Ishikawa (cell line): ENCODE measurements around the gene AGAP1.

ENCODE experiments used
- CEBPB ChIP-seq: IDR thresholded peaks from 2 replicates; pipeline ENCODE4 v1.6.1; 2012
- CREB1 ChIP-seq: IDR thresholded peaks from 2 replicates; pipeline ENCODE4 v1.6.1; 2012; ENCODE audit warnings: low read depth
- EGR1 ChIP-seq: IDR thresholded peaks from 2 replicates; pipeline ENCODE4 v1.6.1; 2012
- EP300 ChIP-seq: IDR thresholded peaks from 2 replicates; pipeline ENCODE4 v1.6.1; 2012; ENCODE audit warnings: borderline replicate concordance
- FOXM1 ChIP-seq: IDR thresholded peaks from 2 replicates; pipeline ENCODE4 v1.6.1; 2012; ENCODE audit warnings: low read depth, borderline replicate concordance
- NFIC ChIP-seq: IDR thresholded peaks from 2 replicates; pipeline ENCODE4 v1.6.1; 2012
- RAD21 ChIP-seq: IDR thresholded peaks from 2 replicates; pipeline ENCODE4 v1.6.1; 2012; ENCODE audit warnings: low read depth
- TAF1 ChIP-seq: IDR thresholded peaks from 2 replicates; pipeline ENCODE4 v1.6.1; 2012; ENCODE audit warnings: low read depth, mild to moderate bottlenecking
- TCF12 ChIP-seq: IDR thresholded peaks from 2 replicates; pipeline ENCODE4 v1.6.1; 2012; ENCODE audit warnings: low read depth
- TEAD4 ChIP-seq: IDR thresholded peaks from 2 replicates; pipeline ENCODE4 v1.6.1; 2012
- USF1 ChIP-seq: IDR thresholded peaks from 2 replicates; pipeline ENCODE4 v1.6.1; 2012
- YY1 ChIP-seq: IDR thresholded peaks from 2 replicates; pipeline ENCODE4 v1.6.1; 2012; ENCODE audit warnings: low read depth
- ZBTB7A ChIP-seq: IDR thresholded peaks from 2 replicates; pipeline ENCODE4 v1.6.1; 2012; ENCODE audit warnings: low read depth
- TF ChIP-seq, protein P1 (sequence below): IDR thresholded peaks from 2 replicates; pipeline ENCODE4 v1.6.1; 2012; ENCODE audit warnings: low read depth, mild to moderate bottlenecking
- TF ChIP-seq, protein P2 (sequence below): IDR thresholded peaks from 2 replicates; pipeline ENCODE4 v1.6.1; 2012

The AGAP1 gene

GRCh38 chr2:235570256-235570655 is 76.4 kb downstream of the AGAP1 start:
- TF ChIP-seq, protein P1, sequence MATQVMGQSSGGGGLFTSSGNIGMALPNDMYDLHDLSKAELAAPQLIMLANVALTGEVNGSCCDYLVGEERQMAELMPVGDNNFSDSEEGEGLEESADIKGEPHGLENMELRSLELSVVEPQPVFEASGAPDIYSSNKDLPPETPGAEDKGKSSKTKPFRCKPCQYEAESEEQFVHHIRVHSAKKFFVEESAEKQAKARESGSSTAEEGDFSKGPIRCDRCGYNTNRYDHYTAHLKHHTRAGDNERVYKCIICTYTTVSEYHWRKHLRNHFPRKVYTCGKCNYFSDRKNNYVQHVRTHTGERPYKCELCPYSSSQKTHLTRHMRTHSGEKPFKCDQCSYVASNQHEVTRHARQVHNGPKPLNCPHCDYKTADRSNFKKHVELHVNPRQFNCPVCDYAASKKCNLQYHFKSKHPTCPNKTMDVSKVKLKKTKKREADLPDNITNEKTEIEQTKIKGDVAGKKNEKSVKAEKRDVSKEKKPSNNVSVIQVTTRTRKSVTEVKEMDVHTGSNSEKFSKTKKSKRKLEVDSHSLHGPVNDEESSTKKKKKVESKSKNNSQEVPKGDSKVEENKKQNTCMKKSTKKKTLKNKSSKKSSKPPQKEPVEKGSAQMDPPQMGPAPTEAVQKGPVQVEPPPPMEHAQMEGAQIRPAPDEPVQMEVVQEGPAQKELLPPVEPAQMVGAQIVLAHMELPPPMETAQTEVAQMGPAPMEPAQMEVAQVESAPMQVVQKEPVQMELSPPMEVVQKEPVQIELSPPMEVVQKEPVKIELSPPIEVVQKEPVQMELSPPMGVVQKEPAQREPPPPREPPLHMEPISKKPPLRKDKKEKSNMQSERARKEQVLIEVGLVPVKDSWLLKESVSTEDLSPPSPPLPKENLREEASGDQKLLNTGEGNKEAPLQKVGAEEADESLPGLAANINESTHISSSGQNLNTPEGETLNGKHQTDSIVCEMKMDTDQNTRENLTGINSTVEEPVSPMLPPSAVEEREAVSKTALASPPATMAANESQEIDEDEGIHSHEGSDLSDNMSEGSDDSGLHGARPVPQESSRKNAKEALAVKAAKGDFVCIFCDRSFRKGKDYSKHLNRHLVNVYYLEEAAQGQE, result no peak
- no peak for TF ChIP-seq TAF1
- TF ChIP-seq EGR1, result no peak
- no peak for TF ChIP-seq EP300
- no peak for TF ChIP-seq RAD21
- no peak for TF ChIP-seq TCF12
- no peak for TF ChIP-seq TEAD4
- no peak for TF ChIP-seq CEBPB
- TF ChIP-seq CREB1, result no peak
- no peak for TF ChIP-seq NFIC
- TF ChIP-seq, protein P2, sequence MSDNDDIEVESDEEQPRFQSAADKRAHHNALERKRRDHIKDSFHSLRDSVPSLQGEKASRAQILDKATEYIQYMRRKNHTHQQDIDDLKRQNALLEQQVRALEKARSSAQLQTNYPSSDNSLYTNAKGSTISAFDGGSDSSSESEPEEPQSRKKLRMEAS, result no peak
- TF ChIP-seq USF1, result no peak
- TF ChIP-seq ZBTB7A, result no peak
- no peak for TF ChIP-seq FOXM1
- TF ChIP-seq YY1, result no peak

DNA sequence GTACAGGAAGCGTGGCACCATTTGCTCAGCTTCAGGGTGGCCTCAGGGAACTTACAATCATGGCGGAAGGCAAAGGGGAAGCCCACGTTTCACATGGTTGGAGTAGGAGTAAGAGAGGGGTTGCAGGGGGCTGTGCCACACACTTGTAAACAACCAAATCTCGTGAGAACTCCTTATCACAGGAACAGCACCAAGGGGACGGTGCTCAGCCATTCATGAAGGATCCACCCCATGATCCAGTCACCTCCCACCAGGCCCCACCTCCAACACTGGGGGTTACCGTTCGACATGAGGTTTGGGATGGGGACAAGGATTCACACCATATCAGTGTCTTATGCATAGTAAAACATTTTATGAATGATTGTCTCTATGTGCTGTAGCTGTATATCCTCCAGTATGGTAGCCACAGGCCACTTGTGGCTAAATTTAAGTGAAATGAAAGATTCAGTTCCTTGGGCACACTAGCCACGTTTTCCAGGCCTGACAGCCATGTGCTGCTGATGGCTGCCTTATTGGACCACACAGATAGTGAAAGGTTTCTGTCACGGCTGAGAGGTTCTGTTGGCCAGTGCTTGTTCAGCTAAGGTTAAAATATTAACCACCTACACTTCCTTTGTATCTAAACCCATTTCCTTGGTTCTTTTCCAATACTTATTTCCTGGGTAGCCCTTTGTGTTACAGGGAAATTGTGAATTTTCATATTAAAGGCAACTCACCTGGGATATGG is 77.3 kb downstream of the AGAP1 start:
- TF ChIP-seq RAD21 (no peak), EGR1 (no peak)
- TF ChIP-seq, protein P2, result peak; percentile 78

DNA sequence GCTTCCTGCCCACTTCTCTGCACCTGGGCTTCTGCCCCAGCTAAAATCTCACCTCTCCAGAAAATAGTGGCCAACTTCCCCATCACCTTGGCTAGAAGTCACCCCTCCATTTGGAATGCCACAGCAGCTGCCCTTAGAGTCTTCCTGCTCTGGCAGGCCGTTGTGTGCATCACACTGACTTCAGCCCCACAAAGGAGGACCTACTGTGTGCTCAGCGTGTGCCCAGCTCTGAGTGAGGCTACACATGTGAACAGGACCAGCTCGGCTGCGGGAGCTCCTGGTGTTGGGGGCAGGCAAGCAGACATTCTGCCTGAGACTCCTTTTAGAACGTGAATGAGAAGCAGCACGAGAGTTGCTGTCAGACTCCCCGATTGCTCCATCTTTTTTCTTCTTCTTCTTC is 78.7 kb downstream of the AGAP1 start:
- TF ChIP-seq YY1 (no peak), EP300 (no peak), TCF12 (no peak), EGR1 (no peak), CREB1 (no peak), TEAD4 (no peak), CEBPB (no peak), FOXM1 (no peak), RAD21 (no peak), USF1 (no peak), TAF1 (no peak), ZBTB7A (no peak), NFIC (no peak)
- TF ChIP-seq, protein P2, result no peak
- TF ChIP-seq, protein P1, result no peak

- no peak for TF ChIP-seq EGR1
- TF ChIP-seq CEBPB, result peak; percentile 84
- TF ChIP-seq, protein P2, result peak; percentile 88
- TF ChIP-seq FOXM1, result peak; percentile 95; the same call in 1 of the 2 replicates
- peak; percentile 98 for TF ChIP-seq EP300
- TF ChIP-seq TEAD4, result peak; percentile 97
- 0 out of 2 replicates have a peak, but pooled peaks have one; percentile 31 for TF ChIP-seq CREB1
- TF ChIP-seq NFIC, result peak; percentile 99
- no peak; the same call in 1 of the 2 replicates for TF ChIP-seq USF1
- TF ChIP-seq ZBTB7A, result peak; percentile 96
- TF ChIP-seq, protein P1, result no peak
- peak; percentile 66 for TF ChIP-seq YY1
- peak; percentile 14; the same call in 1 of the 2 replicates for TF ChIP-seq RAD21
- TF ChIP-seq TCF12, result peak; percentile 99
These were observed 79.7 kb downstream of the AGAP1 start for GRCh38 chr2:235573331-235574221.
